RPMI8226 (cell line): ENCODE measurements around the gene LIMA1.

Experiments
- DNase-seq: peaks from one replicate; pipeline ENCODE4 v3.0.0-alpha.2; 2015

Gene LIMA1

GRCh38 chr12:50213439-50213838 is 69.9 kb downstream of the LIMA1 start:
- no peak for DNase-seq

- DNase-seq = no peak
Measured at GRCh38 chr12:50212071-50212467, 71.3 kb downstream of the LIMA1 start.

GRCh38 chr12:50211392-50212070 is 71.8 kb downstream of the LIMA1 start:
- no peak for DNase-seq

GRCh38 chr12:50207424-50207823 is 75.9 kb downstream of the LIMA1 start:
- DNase-seq = no peak

GRCh38 chr12:50205648-50206047 is 77.7 kb downstream of the LIMA1 start:
- no peak for DNase-seq

GRCh38 chr12:50203691-50204090 is 79.6 kb downstream of the LIMA1 start:
- DNase-seq = no peak

DNA sequence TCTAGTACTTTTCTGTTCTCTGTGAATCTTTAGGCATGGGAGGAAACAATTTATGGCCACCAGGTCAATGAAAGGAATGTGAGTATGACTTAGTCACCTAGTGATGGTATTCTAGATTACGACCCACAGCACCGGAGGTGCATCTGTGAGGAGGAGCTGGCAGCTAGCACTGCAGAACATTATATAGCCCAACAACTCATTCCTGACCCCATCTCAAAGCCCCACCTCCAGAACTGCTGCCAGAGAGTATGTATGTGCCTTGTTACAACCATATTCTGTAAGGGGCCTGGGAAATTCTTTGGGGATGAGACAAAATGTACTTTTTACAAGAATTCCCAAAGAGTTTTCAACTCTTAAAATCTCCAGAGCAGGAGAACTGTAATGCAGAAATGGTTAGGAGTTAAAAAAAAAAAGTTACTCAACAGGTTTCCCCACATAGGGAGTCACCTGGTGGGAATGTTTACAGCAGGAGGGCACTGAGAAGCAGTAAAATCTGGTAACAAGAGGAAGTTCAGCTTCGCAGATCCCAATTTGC is 81.3 kb downstream of the LIMA1 start:
- DNase-seq = no peak

DNA sequence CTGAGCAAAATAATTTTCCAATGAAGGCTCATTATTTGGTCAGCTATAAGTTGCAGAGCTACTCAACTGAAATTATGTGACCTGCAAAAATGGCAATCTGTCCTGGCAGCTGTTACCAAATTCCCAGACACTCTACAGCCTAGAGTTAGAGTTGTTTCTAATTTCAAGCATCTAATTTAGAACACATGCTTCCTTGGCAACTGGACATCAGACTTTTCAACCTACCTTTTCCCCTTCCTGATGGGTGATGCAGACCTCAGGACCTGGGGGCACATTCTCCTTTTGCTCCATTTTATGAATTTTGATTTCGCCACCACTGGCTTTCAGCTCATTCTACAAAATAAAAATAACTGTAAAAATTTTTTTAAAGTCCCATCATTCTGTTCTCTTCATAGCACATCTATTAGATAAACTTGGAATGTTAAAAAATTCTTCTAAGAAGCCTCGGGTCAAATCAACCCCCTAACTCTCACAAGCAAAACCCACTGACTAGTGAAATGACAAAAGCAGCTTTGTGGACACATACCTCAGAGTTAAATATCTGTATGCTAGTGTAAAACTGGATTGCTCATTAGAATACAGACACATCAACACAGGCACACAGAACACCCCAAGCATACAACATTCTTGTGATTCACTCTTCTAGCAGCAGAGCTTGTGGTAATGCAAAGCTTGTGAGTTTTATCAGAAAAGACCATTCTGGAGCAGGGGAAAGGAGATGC is 82.6 kb downstream of the LIMA1 start:
- no peak for DNase-seq

DNA sequence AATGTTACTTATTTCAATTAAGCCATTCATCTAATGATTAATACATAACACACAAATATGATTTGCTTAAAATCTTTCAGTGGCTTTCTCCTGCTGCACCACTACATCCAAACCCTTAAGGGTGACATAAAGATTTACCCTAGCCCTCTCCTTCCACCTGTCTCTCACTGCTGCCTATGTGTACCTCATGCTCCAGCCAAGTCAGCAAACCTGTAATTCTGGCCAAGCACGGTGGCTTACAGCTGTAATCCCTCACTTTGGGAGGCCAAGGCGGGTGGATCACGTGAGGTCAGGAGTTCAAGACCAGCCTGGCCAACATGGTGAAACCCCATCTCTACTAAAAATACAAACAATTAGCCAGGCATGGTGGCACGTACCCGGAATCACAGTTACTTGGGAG is 84.5 kb downstream of the LIMA1 start:
- no peak for DNase-seq

GRCh38 chr12:50197297-50197727 is 86.0 kb downstream of the LIMA1 start:
- DNase-seq = no peak

GRCh38 chr12:50196537-50196936 is 86.8 kb downstream of the LIMA1 start:
- no peak for DNase-seq

DNA sequence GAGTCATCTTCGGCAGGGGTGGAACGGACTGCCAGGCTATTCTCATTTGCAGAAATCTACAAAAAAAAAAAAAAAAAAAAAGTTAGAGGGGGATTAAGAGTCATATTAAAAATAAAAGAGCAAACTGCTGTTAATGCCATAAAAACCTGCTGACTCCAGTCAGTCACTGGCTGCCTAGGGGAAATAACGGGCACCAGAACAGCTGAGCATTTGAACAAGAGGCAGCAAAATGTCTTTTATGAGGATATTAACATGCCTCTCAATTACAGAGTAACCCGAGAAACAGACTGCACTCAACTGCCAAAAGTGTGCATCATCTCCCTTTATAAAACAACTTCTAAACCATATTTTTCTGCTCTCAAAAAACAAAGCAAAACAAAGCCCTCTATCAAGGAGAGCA is 87.5 kb downstream of the LIMA1 start:
- DNase-seq = no peak

- DNase-seq = no peak
Measured at GRCh38 chr12:50192908-50193307, 90.4 kb downstream of the LIMA1 start.

GRCh38 chr12:50192236-50192635 is 91.1 kb downstream of the LIMA1 start:
- DNase-seq = no peak

- no peak for DNase-seq
Measured at GRCh38 chr12:50190859-50191258, 92.5 kb downstream of the LIMA1 start.

DNA sequence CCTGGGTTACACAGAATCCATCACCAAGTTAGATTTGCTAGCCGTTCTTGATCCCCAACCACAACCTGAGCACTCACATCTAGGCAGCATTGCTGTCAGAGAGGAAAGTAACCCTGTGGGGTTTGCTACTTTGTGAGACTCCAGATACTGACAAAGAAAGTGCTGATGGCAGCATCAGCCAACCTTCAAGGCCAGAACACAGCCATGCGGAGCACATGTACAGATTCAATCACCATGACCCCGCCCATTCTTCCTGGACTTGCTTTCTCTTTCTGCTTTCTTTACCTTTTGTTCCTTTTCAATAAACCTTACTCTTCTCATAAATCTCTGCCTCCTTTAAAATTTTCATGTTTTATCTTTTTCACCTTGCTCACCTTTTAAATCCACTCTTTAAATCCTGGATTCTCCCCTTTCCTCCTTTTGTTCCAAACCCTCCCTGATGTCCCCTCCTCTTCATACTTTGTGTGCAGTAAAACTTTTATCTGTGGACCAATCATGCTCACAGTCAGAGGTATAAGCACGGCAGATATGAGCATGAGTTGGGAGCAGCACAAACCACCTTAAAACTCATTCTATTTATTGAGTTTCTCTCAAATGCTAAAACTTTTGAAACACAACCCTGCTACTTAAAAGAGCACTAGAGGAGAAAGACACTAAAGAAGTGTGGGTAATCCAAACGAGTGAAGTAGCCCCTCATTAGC is 94.3 kb downstream of the LIMA1 start:
- peak; percentile 84 for DNase-seq

GRCh38 chr12:50188241-50188781 is 95.0 kb downstream of the LIMA1 start:
- no peak for DNase-seq

DNA sequence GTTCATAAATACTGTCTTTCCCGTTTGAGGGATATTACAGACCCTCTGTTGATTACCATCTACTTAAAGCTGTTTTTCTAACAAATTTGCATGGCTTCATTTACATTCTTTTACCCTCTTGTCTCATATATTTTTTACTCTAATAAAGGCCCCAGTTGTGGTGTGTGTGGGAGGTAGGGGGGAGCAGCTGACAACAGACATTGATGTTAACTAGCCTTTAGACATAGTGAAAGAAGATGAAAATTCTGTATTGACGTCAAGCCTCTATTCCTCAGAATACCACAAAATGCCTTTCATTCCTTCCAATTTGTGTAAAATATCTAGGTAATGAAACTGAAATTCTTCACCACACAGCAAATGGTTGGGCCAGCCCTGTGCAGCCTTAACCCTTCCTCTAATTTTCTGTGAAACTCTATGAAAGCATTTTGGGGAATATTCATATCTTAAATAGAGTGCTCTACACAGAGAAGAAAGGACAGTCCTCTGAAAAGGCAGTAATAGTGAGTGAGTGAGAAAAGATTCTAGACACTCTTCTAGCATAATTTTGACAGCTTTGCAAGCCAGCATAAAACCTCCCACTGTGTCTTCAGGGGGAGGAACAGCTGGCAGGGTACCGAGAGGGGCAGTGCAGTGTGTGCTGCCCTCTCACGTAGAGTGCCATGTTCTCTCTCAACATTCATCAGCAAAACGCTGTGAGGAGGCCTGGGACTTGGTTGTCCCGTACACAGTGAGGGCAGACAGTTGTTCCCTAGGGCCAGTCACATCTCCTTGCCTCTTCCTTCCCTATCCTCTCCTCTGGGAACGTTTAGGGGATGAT is 96.0 kb downstream of the LIMA1 start:
- DNase-seq = peak; percentile 8

DNA sequence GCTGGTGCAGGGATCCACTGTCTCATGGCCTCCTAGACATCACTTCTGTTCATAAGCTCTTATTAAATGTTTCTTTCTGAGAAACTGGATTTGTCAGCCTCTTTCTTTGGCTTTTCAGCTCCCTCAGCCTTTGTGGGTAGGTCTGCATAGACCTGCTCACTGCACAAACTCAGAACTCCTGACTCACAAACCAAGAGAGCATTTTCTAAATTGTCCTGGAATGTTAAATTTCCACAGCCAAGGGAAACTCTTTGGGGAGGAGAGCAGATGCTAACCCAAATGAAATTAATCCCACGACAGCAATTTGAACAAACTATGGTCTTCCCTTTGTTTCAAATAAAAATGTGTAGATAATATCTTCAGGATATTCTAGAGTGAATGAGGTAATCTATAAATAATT is 96.6 kb downstream of the LIMA1 start:
- no peak for DNase-seq

DNA sequence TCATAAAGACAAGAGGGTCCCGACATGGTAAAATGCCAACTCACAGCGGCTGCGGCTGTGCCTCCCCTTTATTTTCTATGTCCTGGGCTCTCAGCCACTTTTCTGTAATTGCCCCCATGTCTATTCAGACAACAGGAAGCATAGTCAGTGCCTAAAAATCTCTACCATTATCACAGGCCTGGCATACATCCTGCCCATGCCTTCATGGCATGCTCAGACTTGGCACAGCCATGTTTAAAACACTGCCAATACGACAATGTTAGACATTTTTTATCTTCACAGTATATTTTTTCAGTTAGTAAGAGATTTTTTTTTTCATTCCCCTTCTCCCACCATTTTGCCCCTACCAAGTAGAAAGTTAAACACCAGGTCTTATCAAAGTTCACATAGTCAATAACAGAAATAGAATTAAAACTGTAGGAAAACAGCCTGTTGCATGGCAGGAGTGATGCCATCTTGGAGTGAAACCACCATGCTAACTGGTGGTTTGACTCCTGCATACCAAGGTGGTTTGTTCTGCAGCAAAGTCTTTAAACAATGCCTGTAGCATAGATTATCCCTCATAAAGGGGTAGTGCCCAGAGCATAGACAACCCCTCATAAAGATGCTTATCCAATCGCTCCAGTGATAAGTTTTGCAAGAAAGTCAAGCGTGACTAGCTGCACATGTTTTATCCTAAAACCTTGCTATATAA is 97.2 kb downstream of the LIMA1 start:
- no peak for DNase-seq

- DNase-seq = no peak
Measured at GRCh38 chr12:50185301-50185895, 97.9 kb downstream of the LIMA1 start.

DNA sequence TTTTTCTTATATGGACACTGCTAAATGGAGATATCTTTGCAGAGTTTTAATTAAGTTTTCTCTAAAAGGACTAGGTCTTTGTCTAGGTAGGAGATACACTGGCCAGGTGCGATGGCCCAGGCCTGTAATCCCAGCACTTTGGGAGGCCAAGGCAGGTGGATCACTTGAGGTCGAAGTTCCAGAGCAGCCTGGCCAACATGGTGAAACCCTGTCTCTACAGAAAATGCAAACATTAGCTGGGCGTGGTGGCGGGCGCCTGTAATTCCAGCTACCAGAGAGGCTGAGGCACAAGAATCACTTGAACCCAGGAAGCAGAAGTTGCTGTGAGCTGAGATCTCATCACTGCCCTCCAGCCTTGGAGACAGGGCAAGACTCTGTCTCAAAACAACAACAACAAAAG is 99.1 kb downstream of the LIMA1 start:
- no peak for DNase-seq
